Endodermal cell (in vitro differentiated cells): ENCODE measurements around the gene MPHOSPH10. TPM values are rescaled to one million over a fixed set of nuclear protein-coding genes. Genes with fewer than 3 reads are reported as not detected.

ENCODE experiments used
- DNase-seq: peaks from one replicate; pipeline ENCODE4 v3.0.0-alpha.2; 2017
- H3K27ac ChIP-seq: 2 replicates; pipeline ENCODE4 v1.5.1; 2013; ENCODE audit warnings: mild to moderate bottlenecking, low read depth, low read length, moderate library complexity
- H3K27me3 ChIP-seq: 2 replicates; pipeline ENCODE4 v1.6.1; 2013; ENCODE audit warnings: mild to moderate bottlenecking, low read length, moderate library complexity; ENCODE audit not compliant: insufficient read depth, control insufficient read depth, poor library complexity, severe bottlenecking
- H3K36me3 ChIP-seq: 2 replicates; pipeline ENCODE4 v1.7.0; 2013; ENCODE audit warnings: mild to moderate bottlenecking, low read length, moderate library complexity; ENCODE audit not compliant: control insufficient read depth, insufficient read depth
- H3K4me1 ChIP-seq: one replicate; pipeline ENCODE4 v1.7.0; 2013; ENCODE audit warnings: low read length; ENCODE audit not compliant: control insufficient read depth, insufficient read depth
- H3K4me3 ChIP-seq: 2 replicates; pipeline ENCODE4 v1.5.1; 2013; ENCODE audit warnings: mild to moderate bottlenecking, low read length, moderate library complexity
- H3K9ac ChIP-seq: 2 replicates; pipeline ENCODE4 v1.6.1; 2013; ENCODE audit warnings: mild to moderate bottlenecking, low read length, moderate library complexity; ENCODE audit not compliant: poor library complexity, severe bottlenecking; ENCODE audit errors: extremely low read depth
- H3K9me3 ChIP-seq: 2 replicates; pipeline ENCODE4 v1.6.1; 2013; ENCODE audit warnings: mild to moderate bottlenecking, low read length, moderate library complexity; ENCODE audit not compliant: control insufficient read depth
- H3K27ac Mint-ChIP-seq: 2 replicates; pipeline ENCODE4 v1.8.0; 2020; ENCODE audit warnings: mixed read lengths
- H3K27me3 Mint-ChIP-seq: 2 replicates; pipeline ENCODE4 v1.8.0; 2021; ENCODE audit warnings: mild to moderate bottlenecking, mixed read lengths; ENCODE audit not compliant: insufficient read depth
- H3K36me3 Mint-ChIP-seq: 2 replicates; pipeline ENCODE4 v1.8.0; 2020; ENCODE audit warnings: low read depth, mixed read lengths
- H3K4me1 Mint-ChIP-seq: 2 replicates; pipeline ENCODE4 v1.8.0; 2020; ENCODE audit warnings: mixed read lengths
- H3K4me3 Mint-ChIP-seq: 2 replicates; pipeline ENCODE4 v1.8.0; 2020; ENCODE audit warnings: mild to moderate bottlenecking, moderate library complexity, mixed read lengths
- H3K9me3 Mint-ChIP-seq: 2 replicates; pipeline ENCODE4 v1.8.0; 2020; ENCODE audit warnings: mild to moderate bottlenecking, mixed read lengths
- WGBS, 2 experiments: methylation state at CpG; one replicate each; pipeline versions ENCODE4 v1.1.5 to v1.1.7; 2013; ENCODE audit warnings: missing lambda C conversion rate in 2 of 2, mixed read lengths in 1 of 2; ENCODE audit not compliant: insufficient coverage in 1 of 2, insufficient read length in 1 of 2; 5-methylcytosine and 5-hydroxymethylcytosine counted together
- total RNA-seq, 2 donors: library from RNA; stranded (reverse); fragmentation: NEBNext Ultra II Directional in 1 of 2; extraction: Animal tissue kit (Norgen Biotek cat#: 25700) in 1 of 2; gene quantifications; 2 replicates in 1 of 2; 3 replicates in 1 of 2; pipeline ENCODE4 v1.2.1, GENCODE V29; 2021
- TF ChIP-seq, protein P1 (sequence below): fragments of 200-600 bp; sonication (generic); conservative IDR thresholded peaks from 2 replicates; pipeline ENCODE4 v1.5.0; 2021; ENCODE audit warnings: antibody characterized with exemption, mild to moderate bottlenecking

Gene MPHOSPH10
- total RNA-seq, 2 donors from 2014 or later, result 30.2 to 35.8 TPM

DNA sequence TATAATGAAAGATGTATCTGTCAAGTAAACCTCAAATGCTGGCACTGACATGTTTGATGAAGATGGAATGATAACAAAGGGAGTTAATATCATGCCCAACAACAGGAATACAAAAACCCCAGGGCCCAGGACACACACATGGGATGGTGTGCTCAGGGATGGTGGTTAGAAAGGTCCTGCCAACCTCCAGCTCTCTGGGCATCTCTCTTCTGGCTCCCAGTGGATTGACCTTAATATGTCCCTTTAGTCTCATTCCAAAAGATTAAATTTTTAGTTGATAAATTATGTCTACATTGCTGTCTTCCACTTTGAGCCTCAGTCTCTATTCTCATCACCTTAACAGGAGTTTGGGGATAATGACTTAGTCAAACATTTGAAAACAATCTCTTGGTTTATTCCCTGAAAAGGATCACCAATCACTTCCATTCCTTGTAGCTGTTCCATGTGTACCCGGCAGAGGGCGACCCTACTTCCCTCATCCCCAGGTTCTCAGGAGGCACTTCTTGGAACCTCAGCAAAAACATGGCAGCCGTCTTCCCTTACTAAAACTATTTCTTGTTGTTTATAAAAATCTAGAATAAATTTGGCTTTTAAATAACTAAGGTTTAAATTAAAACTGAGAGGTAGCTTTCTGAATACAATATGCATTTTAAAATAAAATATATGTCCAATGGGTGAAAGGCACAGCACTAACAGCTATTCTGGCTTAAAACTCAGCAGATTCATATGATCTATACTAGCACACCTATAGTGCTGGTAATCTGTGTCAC lies 30.1 kb upstream of the MPHOSPH10 start:
- H3K36me3 ChIP-seq, result no peaks in the 10 kb centered on the region
- H3K9ac ChIP-seq, result no peak overlapping the region
- DNase-seq, result peak; percentile 89
- Mint-ChIP-seq H3K4me1 (peaks cover 20% of the 10 kb centered on the region), H3K36me3 (peaks cover 1% of the 10 kb centered on the region), H3K27ac (no peak overlapping the region), H3K4me3 (no peak overlapping the region), H3K27me3 (no peaks in the 10 kb centered on the region), H3K9me3 (peaks cover 7% of the 10 kb centered on the region)
- H3K9me3 ChIP-seq, result peaks cover 38% of the 10 kb centered on the region
- H3K27me3 ChIP-seq, result no peaks in the 10 kb centered on the region
- H3K27ac ChIP-seq, result no peak overlapping the region
- H3K4me1 ChIP-seq, result no peaks in the 10 kb centered on the region
- no peak overlapping the region for H3K4me3 ChIP-seq
- WGBS, 2 experiments, result 27% methylated on average over 3 of the region's 3 CpGs; no CpG with 5 or more reads in 1 of the 2 experiments
- TF ChIP-seq, protein P1, sequence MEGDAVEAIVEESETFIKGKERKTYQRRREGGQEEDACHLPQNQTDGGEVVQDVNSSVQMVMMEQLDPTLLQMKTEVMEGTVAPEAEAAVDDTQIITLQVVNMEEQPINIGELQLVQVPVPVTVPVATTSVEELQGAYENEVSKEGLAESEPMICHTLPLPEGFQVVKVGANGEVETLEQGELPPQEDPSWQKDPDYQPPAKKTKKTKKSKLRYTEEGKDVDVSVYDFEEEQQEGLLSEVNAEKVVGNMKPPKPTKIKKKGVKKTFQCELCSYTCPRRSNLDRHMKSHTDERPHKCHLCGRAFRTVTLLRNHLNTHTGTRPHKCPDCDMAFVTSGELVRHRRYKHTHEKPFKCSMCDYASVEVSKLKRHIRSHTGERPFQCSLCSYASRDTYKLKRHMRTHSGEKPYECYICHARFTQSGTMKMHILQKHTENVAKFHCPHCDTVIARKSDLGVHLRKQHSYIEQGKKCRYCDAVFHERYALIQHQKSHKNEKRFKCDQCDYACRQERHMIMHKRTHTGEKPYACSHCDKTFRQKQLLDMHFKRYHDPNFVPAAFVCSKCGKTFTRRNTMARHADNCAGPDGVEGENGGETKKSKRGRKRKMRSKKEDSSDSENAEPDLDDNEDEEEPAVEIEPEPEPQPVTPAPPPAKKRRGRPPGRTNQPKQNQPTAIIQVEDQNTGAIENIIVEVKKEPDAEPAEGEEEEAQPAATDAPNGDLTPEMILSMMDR, result peak; percentile 87

DNA sequence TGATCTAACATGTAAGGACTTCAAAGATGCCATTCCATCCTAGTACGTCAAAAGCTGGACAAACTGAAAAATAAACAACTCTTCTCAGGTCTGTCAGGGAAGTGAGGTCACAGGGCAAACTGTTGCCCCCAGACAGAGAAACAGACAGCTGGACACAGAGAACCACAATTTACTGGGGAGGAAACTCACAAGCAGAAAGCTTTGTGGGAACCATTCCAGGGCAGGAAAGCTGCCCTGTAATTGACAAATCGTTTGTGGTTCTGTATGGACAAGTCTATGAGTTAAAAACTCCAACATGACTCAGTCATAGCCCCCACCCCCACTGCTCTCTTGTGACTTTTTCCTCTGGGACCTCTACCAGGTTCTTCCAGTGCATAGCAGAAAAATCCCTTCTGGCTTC lies 28.8 kb upstream of the MPHOSPH10 start:
- H3K9me3 Mint-ChIP-seq, result peaks cover 11% of the 10 kb centered on the region
- WGBS, 2 experiments, result 87 to 100% methylated on average over 1 to 2 of the region's 2 CpGs

DNA sequence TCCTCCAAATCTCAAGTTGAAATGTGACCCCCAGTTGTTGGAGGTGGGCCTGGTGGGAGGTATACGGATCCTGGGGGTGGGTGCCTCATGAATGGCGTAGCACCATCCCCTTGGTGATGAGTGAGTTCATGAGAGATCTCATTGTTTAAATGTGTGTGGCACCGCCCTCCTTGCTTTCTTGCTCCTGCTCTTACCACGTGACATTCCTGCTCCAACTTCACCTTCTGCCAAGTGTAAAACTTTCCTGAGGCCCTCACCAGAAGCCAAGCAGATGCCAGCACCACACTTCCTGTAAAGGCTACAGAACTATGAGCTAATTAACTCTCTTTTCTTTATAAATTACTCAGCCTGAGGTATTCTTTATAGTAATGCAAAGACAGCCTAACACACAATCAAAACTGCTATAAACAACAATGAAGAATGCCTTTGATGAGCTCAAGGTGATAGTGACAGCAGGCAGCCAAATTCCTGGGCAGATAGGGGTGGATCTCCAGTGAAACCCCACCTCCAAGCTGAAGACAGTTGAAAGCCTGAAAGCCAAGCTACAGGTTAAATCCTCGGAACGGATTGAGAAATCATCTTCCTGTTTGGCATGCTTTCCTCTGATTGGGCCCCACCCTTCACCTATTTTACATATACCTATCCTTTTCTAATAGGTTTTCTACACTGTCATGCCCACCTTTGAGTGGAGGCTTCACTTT lies 27.3 kb upstream of the MPHOSPH10 start:
- Mint-ChIP-seq H3K36me3 (peaks cover 1% of the 10 kb centered on the region), H3K4me3 (no peak overlapping the region), H3K9me3 (peaks cover 11% of the 10 kb centered on the region), H3K27me3 (no peaks in the 10 kb centered on the region), H3K27ac (peak overlapping the region; percentile 88), H3K4me1 (peaks cover 20% of the 10 kb centered on the region)
- H3K9ac ChIP-seq, result peak overlapping the region; percentile 45
- peak overlapping the region; percentile 32 for H3K4me3 ChIP-seq
- H3K36me3 ChIP-seq, result no peaks in the 10 kb centered on the region
- TF ChIP-seq, protein P1, result no peak
- no peak overlapping the region for H3K27ac ChIP-seq
- WGBS, 2 experiments, result 58 to 72% methylated on average over 3 to 6 of the region's 6 CpGs
- DNase-seq, result peak; percentile 90
- peaks cover 46% of the 10 kb centered on the region for H3K9me3 ChIP-seq
- H3K4me1 ChIP-seq, result no peaks in the 10 kb centered on the region
- no peaks in the 10 kb centered on the region for H3K27me3 ChIP-seq

More for the DNA sequence above, 28.8 kb upstream of the MPHOSPH10 start:
- Mint-ChIP-seq H3K4me1 (peaks cover 20% of the 10 kb centered on the region), H3K4me3 (no peak overlapping the region), H3K27me3 (no peaks in the 10 kb centered on the region), H3K27ac (no peak overlapping the region), H3K36me3 (peaks cover 1% of the 10 kb centered on the region)
- TF ChIP-seq, protein P1, result no peak
- DNase-seq, result no peak
- H3K36me3 ChIP-seq, result no peaks in the 10 kb centered on the region
- no peak overlapping the region for H3K27ac ChIP-seq
- no peak overlapping the region for H3K9ac ChIP-seq
- H3K4me3 ChIP-seq, result peak overlapping the region; percentile 24
- peaks cover 46% of the 10 kb centered on the region for H3K9me3 ChIP-seq
- no peaks in the 10 kb centered on the region for H3K4me1 ChIP-seq
- H3K27me3 ChIP-seq, result no peaks in the 10 kb centered on the region
